Stimulated activated naive CD8-positive, alpha-beta T cell treated with anti-CD3 and anti-CD28 coated beads, Interleukin-15, Interleukin-2, amounts not matched to agents 100 U/mL and 50 U/mL, for 24 hours (primary cell): Measurements from ENCODE around the gene INO80.

Experiments used
- ATAC-seq: fragments of 150-1000 bp; cut with Tn5 transposase; one replicate; pipeline ENCODE4 v1.10.0; 2021
- DNase-seq: peaks from one replicate; pipeline ENCODE4 v3.0.0; 2021

Gene INO80

DNA sequence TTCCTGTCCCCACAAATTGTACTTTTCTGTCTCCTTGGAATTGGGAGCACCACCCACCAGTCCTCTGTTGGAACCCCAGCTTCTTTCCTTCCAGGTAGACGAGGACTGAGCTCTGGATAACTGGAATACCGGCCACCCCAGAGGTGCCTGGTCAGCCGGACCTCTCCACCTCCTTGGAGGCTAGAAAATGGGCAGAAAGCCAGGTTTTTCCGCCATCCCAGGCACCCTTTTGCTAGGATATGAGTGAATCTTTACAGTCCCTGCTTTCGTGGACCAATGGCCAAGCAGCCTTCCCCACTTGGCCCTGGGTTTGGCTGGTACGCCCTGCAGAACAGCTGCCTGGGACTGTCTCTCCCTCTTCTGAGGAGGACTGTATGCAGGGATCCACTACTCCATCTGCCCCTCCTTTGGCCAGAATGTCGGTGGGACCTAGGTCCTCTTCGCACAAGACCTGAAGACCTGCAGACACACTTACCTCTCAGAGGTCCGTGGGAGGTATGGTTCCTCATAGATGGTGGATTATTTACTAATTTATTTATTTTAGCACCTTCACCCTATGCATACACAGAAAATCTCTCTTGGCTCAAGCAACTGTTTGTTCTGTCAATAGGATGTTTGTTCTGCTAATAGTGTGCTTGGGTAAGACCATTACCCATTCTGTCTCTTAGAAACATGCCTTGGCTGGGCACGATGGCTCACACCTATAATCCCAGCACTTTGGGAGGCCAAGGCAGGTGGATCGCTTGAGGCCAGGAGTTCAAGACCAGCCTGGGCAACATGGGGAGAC, 171.4 kb downstream of the INO80 start:
- ATAC-seq = no peak
- no peak for DNase-seq

DNA sequence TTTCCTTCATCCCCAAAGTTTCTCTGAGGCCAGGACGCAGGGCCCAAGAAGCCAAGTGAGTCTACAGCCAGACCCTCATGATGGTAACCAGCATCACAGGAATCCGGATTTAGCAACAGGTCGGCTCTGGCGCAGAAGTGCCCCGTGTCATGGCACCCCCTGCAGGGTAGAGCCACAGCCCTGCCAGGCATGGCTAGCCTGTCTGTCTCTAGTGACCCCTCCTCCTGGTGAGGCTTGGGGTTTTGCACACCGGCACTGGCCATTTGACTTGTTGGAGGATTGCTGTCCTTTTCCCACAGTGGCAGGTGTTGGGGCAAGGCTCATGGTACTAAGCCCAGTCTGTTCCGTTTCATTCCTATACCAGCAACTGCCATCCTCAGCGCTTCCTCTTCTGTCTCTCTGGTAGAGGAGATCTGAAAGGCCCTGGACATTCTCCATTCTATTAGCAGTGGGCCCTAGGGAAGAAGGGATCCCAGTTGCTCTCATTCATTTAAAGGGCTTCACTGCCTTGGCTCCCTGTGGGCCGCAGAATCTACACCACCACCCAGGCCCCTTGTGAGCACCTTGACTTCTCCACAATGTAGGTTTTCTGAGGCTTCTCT, 172.2 kb downstream of the INO80 start:
- DNase-seq (no peak), ATAC-seq (no peak)

DNA sequence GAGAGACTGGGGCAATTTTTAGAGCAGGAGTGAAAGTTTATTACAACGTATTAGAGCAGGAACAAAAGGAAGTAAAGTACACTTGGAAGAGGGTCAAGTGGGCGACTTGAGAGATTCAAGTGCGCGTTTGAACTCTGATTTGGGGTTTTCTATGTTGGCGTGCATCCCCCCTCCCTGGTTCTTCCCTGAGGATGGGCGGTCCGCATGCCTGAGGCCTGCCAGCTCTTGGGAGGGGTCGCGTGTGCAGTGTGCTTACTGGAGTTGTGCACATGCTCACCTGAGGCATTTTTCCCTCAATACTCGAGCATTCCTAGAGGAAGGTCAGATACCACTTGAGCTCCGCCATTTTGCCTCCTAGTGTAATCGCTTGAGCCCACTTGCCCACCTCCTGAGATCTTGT, 173.2 kb downstream of the INO80 start:
- DNase-seq = no peak
- no peak for ATAC-seq

DNA sequence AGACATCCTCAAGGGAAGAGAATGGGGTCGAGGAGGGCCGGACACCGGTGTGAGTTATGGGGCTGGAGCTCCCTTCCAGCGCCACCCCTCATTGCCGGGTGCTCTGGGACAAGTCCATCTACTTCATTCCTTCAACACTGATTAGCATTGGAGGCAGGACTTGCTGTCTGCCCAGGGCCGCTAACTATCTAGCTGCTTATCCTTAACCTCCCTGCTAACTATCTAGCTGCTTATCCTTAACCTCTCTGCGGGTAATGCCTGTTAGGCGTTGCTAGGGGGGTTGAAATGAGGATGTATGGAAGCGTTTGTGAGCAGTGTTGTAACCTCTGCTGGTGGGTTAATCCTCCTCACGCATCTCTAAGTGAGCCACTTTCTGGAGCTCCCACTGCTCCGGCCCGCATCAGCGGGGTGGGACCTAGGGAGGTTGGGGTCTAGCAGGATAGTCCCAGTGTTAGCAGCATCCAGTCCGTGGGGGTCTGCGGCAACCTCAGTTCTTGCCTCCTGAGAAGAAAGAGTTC, 173.7 kb downstream of the INO80 start:
- DNase-seq = no peak

DNA sequence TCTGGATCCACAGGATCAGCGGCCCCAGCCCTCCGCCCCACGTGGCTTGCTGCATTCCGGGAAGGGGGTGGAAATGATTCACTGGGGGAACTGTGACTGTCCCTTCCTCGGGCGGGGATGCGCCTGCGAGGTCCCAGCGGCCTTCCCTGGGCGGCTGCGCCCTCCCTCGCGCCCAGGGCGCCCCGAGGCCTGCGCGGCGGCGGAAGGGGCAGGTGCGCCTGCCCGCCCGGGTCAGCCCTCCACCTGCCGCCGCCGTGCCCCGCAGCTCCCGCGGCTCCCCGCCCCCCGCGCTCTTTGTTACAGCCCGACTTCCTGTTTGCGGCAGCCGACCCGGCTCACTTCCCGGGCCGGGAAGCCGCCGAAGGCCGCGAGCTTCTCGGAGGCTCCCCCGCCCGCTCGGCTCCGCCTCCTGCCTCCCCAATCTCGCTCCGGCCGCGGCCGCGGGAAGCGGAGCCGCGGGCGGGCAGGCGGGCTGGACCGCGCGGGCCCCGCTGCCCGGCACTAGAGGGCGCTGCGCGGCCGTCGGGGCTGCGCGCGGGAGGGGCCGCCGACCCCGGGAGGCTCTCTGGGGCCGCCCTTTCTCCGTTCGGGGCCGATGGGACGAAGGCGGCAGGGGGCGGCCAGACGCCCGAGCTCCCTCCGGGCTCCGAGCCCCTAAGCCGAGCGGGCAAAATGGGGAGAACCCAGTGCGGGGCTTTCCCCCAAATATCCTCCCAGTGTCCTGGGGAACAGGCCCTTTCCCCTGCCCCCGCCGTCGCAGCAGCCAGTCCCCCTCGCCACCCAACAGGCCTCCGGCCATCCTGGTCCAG, 174.3 kb downstream of the INO80 start:
- peak; percentile 80 for DNase-seq
- ATAC-seq = peak; percentile 83

More for the DNA sequence above, 173.7 kb downstream of the INO80 start:
- ATAC-seq = no peak

GRCh38 chr15:40941068-40941527, 175.0 kb downstream of the INO80 start:
- DNase-seq = no peak

DNA sequence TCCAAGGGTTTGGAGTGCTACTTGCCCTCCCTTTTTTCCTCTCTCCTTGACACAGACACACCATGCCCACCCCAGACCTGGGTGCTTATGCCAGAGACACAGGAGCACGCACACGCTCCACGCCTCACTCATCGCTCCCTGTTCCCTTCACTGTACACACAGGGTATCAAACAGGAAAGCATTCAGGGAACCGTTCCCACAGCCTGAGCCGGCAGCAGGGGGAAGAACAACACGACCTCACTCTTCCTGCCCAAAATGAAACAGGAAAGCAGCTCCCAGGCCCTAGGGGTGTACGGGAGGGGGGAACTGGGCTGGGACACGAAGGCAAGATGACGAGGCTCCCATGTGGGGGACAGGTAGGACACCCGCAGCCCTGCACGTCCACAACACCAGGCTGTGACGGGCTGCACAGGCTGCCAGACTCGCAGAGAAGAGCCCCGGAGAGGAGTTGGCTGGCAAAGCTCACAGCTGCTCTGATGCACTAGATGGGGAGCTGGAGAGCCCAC, 175.7 kb downstream of the INO80 start:
- DNase-seq (no peak), ATAC-seq (no peak)

More at GRCh38 chr15:40941068-40941527, 175.0 kb downstream of the INO80 start:
- no peak for ATAC-seq

GRCh38 chr15:40938536-40938870, 177.6 kb downstream of the INO80 start:
- ATAC-seq (no peak), DNase-seq (no peak)

DNA sequence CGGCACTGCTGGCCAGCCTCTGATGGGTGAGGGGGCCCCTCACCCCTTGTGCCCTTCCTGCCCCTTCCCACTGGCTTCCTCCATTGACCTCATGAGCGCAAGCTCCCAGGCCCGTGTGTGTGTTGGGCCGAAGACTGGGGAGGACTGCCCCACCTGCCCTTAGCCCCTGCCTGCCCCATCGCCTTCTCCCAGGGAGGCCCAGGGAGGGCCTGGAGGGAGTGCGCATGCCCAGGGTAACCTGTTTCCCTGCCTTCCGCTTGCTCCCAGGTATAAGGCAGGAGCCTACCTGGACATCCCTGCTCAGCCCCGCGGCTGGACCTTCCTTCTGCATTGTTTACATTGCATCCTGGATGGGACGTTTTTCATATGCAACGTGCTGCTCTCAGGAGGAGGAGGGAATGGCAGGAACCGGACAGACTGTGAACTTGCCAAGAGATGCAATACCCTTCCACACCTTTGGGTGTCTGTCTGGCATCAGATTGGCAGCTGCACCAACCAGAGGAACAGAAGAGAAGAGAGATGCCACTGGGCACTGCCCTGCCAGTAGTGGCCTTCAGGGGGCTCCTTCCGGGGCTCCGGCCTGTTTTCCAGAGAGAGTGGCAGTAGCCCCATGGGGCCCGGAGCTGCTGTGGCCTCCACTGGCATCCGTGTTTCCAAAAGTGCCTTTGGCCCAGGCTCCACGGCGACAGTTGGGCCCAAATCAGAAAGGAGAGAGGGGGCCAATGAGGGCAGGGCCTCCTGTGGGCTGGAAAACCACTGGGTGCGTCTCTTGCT, 178.1 kb downstream of the INO80 start:
- ATAC-seq (no peak), DNase-seq (no peak)

DNA sequence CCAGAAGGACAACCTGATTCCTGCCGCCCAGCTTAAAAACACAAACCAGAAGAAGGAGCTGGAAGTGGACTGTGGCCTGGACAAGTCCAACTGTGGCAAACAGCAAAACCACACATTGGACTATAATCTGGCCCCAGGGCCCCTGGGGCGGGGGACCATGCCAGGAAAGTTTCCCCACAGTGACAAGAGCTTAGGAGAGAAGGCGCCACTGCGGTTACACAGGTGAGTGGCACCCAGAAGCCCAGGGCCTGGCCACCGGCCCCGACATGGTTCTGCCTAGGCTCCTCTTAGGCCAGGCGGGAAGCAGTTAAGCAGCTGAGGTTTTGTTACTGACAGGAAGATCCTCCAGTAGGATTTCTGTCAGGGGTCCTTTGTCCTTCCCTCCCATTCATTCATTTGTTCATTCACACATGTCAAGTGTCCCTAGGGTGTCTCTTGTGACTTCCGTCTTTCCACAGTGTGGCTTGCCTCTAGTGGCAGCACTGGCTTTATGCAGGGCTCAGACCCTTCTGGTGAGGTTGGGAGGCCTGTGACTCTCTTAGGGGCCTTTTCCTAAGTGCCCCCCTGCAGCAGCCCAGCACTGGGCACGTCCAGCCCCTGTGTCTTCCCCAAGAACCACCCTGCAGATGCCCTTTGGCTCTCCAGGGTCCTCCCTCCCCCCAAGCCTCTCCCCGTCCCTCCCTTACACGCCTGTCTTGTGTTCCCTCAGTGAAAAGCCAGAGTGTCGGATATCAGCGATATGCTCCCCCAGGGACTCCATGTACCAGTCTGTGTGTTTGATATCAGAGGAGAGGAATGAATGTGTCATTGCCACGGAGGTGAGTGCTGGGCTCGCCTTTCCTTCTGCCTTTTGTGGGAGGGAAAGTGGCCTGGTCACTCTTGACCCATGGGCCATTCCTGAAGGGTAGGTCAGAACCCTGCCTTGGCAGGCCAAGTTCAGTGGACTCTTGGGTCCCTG, 179.1 kb downstream of the INO80 start:
- no peak for DNase-seq
- no peak for ATAC-seq

DNA sequence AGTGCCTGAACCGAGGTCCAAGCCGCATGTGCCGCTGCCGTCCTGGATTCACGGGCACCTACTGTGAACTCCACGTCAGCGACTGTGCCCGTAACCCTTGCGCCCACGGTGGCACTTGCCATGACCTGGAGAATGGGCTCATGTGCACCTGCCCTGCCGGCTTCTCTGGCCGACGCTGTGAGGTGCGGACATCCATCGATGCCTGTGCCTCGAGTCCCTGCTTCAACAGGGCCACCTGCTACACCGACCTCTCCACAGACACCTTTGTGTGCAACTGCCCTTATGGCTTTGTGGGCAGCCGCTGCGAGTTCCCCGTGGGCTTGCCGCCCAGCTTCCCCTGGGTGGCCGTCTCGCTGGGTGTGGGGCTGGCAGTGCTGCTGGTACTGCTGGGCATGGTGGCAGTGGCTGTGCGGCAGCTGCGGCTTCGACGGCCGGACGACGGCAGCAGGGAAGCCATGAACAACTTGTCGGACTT, 179.8 kb downstream of the INO80 start:
- DNase-seq (no peak), ATAC-seq (no peak)

GRCh38 chr15:40934457-40934856, 181.6 kb downstream of the INO80 start:
- no peak for ATAC-seq

GRCh38 chr15:40933517-40933902, 182.6 kb downstream of the INO80 start:
- no peak for ATAC-seq
- no peak for DNase-seq

More at GRCh38 chr15:40934457-40934856, 181.6 kb downstream of the INO80 start:
- no peak for DNase-seq

DNA sequence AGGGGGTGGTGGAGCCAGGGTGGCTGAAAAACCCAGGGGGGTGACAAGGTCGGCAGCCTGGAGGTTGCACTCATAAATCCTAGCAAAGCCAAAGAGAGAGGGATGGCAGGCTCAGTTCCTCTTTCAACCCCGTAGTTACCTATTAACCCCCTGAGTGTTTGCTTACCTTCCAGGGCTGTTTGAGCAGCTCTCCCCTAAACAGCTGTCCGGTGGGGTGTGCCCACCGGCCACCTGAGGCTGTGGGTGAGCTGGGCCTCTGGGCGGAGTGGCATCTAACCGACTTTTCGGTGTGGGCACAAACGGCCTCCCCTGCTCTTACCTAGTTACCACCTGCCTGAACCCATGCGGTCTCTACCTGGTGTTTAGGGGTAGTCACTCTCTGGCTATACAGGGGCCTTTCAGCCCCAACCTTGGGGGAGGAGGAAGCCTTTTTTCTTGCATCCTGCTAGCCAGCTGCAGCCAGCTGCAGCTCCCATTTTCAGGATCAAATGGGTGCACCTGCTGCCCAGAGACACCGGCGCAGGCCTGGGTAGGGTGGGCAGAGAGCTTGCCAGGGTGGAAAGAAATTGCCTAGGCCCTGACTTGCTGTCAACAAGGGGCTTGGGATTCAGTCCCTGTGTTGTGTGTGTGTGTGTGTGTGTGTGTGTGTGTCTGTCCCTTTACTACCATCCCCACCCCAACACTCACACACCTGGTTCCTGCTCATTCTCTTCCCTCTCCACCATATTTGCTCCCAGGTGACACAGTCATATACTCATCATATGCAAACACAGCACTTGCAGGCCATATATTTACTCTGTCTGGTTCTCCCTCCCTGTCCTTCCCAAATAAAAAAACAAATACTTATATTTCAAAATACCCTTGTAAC, 183.2 kb downstream of the INO80 start:
- no peak for ATAC-seq

GRCh38 chr15:40932156-40932555, 183.9 kb downstream of the INO80 start:
- ATAC-seq = no peak
- DNase-seq = no peak

More for the DNA sequence above, 183.2 kb downstream of the INO80 start:
- DNase-seq = no peak

- DNase-seq = no peak
- no peak for ATAC-seq
Measured at GRCh38 chr15:40931300-40932142, 184.6 kb downstream of the INO80 start.

GRCh38 chr15:40930430-40931299, 185.4 kb downstream of the INO80 start:
- ATAC-seq = no peak
- DNase-seq = peak; percentile 74
